ENCODE results near the gene MEIOB.

Gene MEIOB

DNA sequence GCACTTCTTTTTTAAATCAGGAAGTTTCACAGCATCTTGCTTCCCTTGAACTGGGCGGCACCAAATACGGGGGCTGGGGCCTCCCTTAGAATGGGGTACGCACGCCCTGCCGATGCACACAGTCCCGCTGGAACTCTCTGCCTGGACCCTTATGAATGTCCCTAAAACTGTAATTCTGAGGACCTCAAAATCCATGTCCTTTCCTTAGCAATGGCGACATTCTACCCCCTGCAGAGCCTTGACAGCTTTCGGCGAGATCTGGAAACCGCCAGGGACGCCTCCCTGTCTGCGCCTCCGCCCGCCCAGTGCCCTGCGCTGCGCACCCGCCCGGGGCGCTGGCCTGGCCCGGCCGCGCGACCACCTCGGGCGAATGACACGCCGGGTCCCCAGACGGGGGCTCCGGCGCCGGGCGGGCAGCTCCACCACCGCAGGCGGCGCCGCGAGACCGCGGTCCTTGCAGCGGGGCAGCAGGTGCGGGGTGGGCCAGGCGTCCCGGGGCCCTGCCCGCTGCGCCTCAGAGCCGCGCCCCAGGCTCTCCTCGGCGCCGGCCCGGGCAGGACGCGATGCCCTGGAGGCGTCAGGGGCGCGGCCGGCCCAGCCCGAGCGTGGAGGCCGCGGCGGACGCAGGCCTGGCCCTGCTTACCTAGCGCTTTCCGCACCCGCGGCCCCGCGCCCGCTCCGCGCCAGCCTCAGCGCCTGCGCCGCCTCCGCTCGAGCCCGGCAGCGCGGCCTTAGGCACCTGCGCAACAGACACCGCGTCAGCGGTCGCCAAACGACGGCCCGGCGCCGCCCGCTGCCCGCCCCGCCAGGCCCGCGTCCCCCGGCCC is 45.9 kb downstream of the MEIOB start (continued):
- TF ChIP-seq, protein P1, sequence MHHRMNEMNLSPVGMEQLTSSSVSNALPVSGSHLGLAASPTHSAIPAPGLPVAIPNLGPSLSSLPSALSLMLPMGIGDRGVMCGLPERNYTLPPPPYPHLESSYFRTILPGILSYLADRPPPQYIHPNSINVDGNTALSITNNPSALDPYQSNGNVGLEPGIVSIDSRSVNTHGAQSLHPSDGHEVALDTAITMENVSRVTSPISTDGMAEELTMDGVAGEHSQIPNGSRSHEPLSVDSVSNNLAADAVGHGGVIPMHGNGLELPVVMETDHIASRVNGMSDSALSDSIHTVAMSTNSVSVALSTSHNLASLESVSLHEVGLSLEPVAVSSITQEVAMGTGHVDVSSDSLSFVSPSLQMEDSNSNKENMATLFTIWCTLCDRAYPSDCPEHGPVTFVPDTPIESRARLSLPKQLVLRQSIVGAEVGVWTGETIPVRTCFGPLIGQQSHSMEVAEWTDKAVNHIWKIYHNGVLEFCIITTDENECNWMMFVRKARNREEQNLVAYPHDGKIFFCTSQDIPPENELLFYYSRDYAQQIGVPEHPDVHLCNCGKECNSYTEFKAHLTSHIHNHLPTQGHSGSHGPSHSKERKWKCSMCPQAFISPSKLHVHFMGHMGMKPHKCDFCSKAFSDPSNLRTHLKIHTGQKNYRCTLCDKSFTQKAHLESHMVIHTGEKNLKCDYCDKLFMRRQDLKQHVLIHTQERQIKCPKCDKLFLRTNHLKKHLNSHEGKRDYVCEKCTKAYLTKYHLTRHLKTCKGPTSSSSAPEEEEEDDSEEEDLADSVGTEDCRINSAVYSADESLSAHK (tag by site-specific recombination; IDR thresholded peaks at IDR 0.05), result peak; percentile 36; the same call in 1 of the 2 replicates

DNA sequence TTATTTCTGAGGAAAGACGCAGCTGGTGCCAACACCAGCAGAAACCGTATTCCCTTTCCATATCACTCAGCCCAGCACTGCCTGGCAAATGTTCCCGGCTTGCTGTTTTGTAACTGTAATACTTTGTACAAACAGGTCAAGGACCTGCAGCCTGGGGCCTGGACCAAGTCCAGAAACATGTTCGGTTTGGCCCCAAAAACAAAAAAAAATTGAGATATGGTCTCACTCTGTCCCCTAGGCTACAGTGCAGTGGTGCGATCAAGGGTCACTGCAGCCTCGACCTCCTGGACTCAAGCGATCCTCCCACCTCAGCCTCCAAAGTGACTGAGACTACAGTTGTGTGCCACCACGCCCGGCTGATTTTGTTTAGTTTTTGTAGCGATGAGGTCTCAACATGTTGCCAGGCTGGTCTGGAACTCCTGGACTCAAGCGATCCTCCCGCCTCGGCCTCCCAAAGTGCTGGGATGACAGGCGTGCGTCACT is 46.5 kb downstream of the MEIOB start:
- H3K4me1 ChIP-seq (ENCODE audit: control insufficient read depth, insufficient read depth, low read length), result no peaks in the 10 kb centered on the region
- 0 out of 2 replicates have a peak overlapping the region, but pooled peaks have one; percentile 78 for H3K27ac ChIP-seq (ENCODE audit: extremely low read depth, low read depth, low read length)
- no peaks in the 10 kb centered on the region for H3K9me3 ChIP-seq (ENCODE audit: control insufficient read depth, insufficient read depth, low read depth, low read length)
- H3K36me3 ChIP-seq (ENCODE audit: control insufficient read depth in 2 of 2, insufficient read depth in 1 of 2, low read length in 2 of 2), result peaks cover 0 to 29% of the 10 kb centered on the region in 2 experiments; a peak in 2 of 3 replicates
- TF ChIP-seq ZNF510 (tag by site-specific recombination; IDR thresholded peaks at IDR 0.05; ENCODE audit: insufficient replicate concordance) (no peak), ZBTB17 (tag by site-specific recombination; IDR thresholded peaks at IDR 0.05) (no peak), SCRT1 (tag by site-specific recombination; IDR thresholded peaks at IDR 0.05; ENCODE audit: borderline replicate concordance) (peak; percentile 29; the same call in 1 of the 2 replicates), ZNF654 (tag by site-specific recombination; IDR thresholded peaks at IDR 0.05; ENCODE audit: low read depth) (no peak), ZNF350 (tag by site-specific recombination; IDR thresholded peaks at IDR 0.05) (no peak), ZFP37 (tag by site-specific recombination; IDR thresholded peaks at IDR 0.05) (no peak), ZNF266 (tag by site-specific recombination; IDR thresholded peaks at IDR 0.05; ENCODE audit: low read depth) (no peak)
- ChIA-PET CTCF (interaction anchor here (1.1 kb wide), 1 partner anchor 130 kb away, joined by 4 read pairs; no protein-coding TSS in a partner anchor), POLR2A (no interaction called here)
- H3K4me3 ChIP-seq (ENCODE audit: low read depth, low read length), result peak overlapping the region; percentile 97

DNA sequence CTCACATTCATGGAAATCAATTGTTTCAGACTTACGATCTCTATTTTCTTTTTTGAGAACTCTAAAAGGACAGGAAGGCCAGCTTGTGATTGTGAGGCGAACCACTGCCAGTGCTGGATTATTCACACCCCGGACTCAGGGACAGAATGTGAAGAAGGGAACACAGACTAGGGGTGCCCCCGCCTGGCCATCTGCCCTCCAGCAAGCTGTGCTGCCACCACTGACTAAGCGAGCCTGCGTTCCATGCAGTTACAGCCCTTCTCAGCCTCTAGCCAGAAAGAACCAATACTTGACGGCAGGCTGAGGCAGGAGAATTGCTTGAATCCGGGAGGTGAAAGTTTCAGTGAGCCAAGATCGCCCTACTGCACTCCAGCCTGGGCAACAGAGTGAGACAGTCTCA is 48.1 kb downstream of the MEIOB start:
- POLR2A ChIA-PET, result interaction anchor here (0.6 kb wide), 1 partner anchor 134 kb away, joined by 3 read pairs; no protein-coding TSS in a partner anchor
- CTCF ChIA-PET, result interaction anchor here (0.6 kb wide), 1 partner anchor 11 kb away, joined by 3 read pairs; no protein-coding TSS in a partner anchor
- Histone ChIP-seq H3K9me3 (ENCODE audit: control insufficient read depth, insufficient read depth, low read depth, low read length) (no peaks in the 10 kb centered on the region), H3K4me3 (ENCODE audit: low read depth, low read length) (no peak overlapping the region), H3K4me1 (ENCODE audit: control insufficient read depth, insufficient read depth, low read length) (no peaks in the 10 kb centered on the region), H3K36me3 (ENCODE audit: control insufficient read depth in 2 of 2, insufficient read depth in 1 of 2, low read length in 2 of 2) (peaks cover 0 to 35% of the 10 kb centered on the region in 2 experiments; a peak in 2 of 3 replicates), H3K27ac (ENCODE audit: extremely low read depth, low read depth, low read length) (no peak overlapping the region)
- TF ChIP-seq ZFP69B (tag by site-specific recombination; IDR thresholded peaks at IDR 0.05) (no peak), ZBTB7A (tag by site-specific recombination; IDR thresholded peaks at IDR 0.05; ENCODE audit: low read depth) (no peak), KLF1 (tag by site-specific recombination; IDR thresholded peaks at IDR 0.05) (no peak), GLIS2 (tag by site-specific recombination; IDR thresholded peaks at IDR 0.05) (no peak), ZNF560 (tag by site-specific recombination; IDR thresholded peaks at IDR 0.05; ENCODE audit: borderline replicate concordance) (no peak), ZNF585B (tag by site-specific recombination; IDR thresholded peaks at IDR 0.05) (peak; percentile 54), ZBTB1 (tag by site-specific recombination; IDR thresholded peaks at IDR 0.05) (no peak), ZNF121 (tag by site-specific recombination; IDR thresholded peaks at IDR 0.05) (no peak), ZFP37 (tag by site-specific recombination; IDR thresholded peaks at IDR 0.05) (no peak), SCRT1 (tag by site-specific recombination; IDR thresholded peaks at IDR 0.05; ENCODE audit: borderline replicate concordance) (no peak)
- TF ChIP-seq, protein P2, sequence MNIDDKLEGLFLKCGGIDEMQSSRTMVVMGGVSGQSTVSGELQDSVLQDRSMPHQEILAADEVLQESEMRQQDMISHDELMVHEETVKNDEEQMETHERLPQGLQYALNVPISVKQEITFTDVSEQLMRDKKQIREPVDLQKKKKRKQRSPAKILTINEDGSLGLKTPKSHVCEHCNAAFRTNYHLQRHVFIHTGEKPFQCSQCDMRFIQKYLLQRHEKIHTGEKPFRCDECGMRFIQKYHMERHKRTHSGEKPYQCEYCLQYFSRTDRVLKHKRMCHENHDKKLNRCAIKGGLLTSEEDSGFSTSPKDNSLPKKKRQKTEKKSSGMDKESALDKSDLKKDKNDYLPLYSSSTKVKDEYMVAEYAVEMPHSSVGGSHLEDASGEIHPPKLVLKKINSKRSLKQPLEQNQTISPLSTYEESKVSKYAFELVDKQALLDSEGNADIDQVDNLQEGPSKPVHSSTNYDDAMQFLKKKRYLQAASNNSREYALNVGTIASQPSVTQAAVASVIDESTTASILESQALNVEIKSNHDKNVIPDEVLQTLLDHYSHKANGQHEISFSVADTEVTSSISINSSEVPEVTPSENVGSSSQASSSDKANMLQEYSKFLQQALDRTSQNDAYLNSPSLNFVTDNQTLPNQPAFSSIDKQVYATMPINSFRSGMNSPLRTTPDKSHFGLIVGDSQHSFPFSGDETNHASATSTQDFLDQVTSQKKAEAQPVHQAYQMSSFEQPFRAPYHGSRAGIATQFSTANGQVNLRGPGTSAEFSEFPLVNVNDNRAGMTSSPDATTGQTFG (tag by site-specific recombination; IDR thresholded peaks at IDR 0.05; ENCODE audit: borderline replicate concordance), result no peak
- TF ChIP-seq, protein P3, sequence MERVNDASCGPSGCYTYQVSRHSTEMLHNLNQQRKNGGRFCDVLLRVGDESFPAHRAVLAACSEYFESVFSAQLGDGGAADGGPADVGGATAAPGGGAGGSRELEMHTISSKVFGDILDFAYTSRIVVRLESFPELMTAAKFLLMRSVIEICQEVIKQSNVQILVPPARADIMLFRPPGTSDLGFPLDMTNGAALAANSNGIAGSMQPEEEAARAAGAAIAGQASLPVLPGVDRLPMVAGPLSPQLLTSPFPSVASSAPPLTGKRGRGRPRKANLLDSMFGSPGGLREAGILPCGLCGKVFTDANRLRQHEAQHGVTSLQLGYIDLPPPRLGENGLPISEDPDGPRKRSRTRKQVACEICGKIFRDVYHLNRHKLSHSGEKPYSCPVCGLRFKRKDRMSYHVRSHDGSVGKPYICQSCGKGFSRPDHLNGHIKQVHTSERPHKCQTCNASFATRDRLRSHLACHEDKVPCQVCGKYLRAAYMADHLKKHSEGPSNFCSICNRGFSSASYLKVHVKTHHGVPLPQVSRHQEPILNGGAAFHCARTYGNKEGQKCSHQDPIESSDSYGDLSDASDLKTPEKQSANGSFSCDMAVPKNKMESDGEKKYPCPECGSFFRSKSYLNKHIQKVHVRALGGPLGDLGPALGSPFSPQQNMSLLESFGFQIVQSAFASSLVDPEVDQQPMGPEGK (tag by site-specific recombination; IDR thresholded peaks at IDR 0.05), result no peak
- TF ChIP-seq, protein P4, sequence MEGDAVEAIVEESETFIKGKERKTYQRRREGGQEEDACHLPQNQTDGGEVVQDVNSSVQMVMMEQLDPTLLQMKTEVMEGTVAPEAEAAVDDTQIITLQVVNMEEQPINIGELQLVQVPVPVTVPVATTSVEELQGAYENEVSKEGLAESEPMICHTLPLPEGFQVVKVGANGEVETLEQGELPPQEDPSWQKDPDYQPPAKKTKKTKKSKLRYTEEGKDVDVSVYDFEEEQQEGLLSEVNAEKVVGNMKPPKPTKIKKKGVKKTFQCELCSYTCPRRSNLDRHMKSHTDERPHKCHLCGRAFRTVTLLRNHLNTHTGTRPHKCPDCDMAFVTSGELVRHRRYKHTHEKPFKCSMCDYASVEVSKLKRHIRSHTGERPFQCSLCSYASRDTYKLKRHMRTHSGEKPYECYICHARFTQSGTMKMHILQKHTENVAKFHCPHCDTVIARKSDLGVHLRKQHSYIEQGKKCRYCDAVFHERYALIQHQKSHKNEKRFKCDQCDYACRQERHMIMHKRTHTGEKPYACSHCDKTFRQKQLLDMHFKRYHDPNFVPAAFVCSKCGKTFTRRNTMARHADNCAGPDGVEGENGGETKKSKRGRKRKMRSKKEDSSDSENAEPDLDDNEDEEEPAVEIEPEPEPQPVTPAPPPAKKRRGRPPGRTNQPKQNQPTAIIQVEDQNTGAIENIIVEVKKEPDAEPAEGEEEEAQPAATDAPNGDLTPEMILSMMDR (tag by site-specific recombination; IDR thresholded peaks at IDR 0.05), result peak; percentile 38
- TF ChIP-seq, protein P1 (tag by site-specific recombination; IDR thresholded peaks at IDR 0.05), result no peak
